DOHH2 (cell line): Measurements from ENCODE around the gene DAP.

ENCODE experiments used
- H3F3A ChIP-seq: fragments of 200-600 bp; sonication (generic), shearing (Covaris generic); 2 replicates; pipeline ENCODE4 v1.6.0; 2016; ENCODE audit warnings: antibody characterized with exemption, mild to moderate bottlenecking; ENCODE audit not compliant: control insufficient read depth, insufficient read depth
- H3K27ac ChIP-seq: fragments of 200-600 bp; sonication (generic); 2 replicates; pipeline ENCODE4 v1.5.1; 2014; ENCODE audit warnings: low read depth, mild to moderate bottlenecking, low read length, moderate library complexity
- H3K27me3 ChIP-seq: fragments of 200-600 bp; sonication (generic); 2 replicates; pipeline ENCODE4 v1.6.1; 2014; ENCODE audit warnings: mild to moderate bottlenecking, low read length, mixed read lengths; ENCODE audit not compliant: control insufficient read depth
- H3K36me3 ChIP-seq: fragments of 200-600 bp; sonication (generic); 2 replicates; pipeline ENCODE4 v1.6.1; 2014; ENCODE audit warnings: mild to moderate bottlenecking, low read length, moderate library complexity, mixed read lengths; ENCODE audit not compliant: control insufficient read depth
- H3K4me1 ChIP-seq: fragments of 200-600 bp; sonication (generic); 2 replicates; pipeline ENCODE4 v1.6.1; 2014; ENCODE audit warnings: mild to moderate bottlenecking, low read length, mixed read lengths; ENCODE audit not compliant: control insufficient read depth
- H3K4me2 ChIP-seq: fragments of 200-600 bp; sonication (generic); 2 replicates; pipeline ENCODE4 v1.6.0; 2014; ENCODE audit warnings: mild to moderate bottlenecking, low read length, moderate library complexity
- H3K4me3 ChIP-seq: fragments of 200-600 bp; sonication (generic); 2 replicates; pipeline ENCODE4 v1.5.1; 2014; ENCODE audit warnings: mild to moderate bottlenecking, low read length, mixed read lengths
- H3K79me2 ChIP-seq: fragments of 200-600 bp; sonication (generic); 2 replicates; pipeline ENCODE4 v1.6.1; 2014; ENCODE audit warnings: mild to moderate bottlenecking, low read length, mixed read lengths; ENCODE audit not compliant: control insufficient read depth
- H3K9me2 ChIP-seq: fragments of 200-600 bp; sonication (generic); replicated peaks from 2 replicates; pipeline ENCODE4 v1.6.1; 2014; ENCODE audit warnings: mild to moderate bottlenecking, low read length, mixed read lengths; ENCODE audit not compliant: control insufficient read depth
- H3K9me3 ChIP-seq: fragments of 200-600 bp; sonication (generic); 2 replicates; pipeline ENCODE4 v1.6.1; 2014; ENCODE audit warnings: antibody characterized with exemption, low read length, mixed read lengths; ENCODE audit not compliant: control insufficient read depth, insufficient read depth
- H4K20me1 ChIP-seq: fragments of 200-600 bp; sonication (generic); 2 replicates; pipeline ENCODE4 v1.6.0; 2014; ENCODE audit warnings: low read depth, mild to moderate bottlenecking, antibody characterized with exemption, low read length, moderate library complexity; ENCODE audit not compliant: control insufficient read depth, insufficient read depth
- EZH2phosphoT487 ChIP-seq: fragments of 200-600 bp; sonication (generic); IDR thresholded peaks from 2 replicates; pipeline ENCODE4 v1.6.1; 2017; ENCODE audit warnings: borderline replicate concordance, mild to moderate bottlenecking, antibody characterized with exemption, low read length, moderate library complexity, mixed read lengths
- TF ChIP-seq, protein P1 (sequence below): fragments of 200-600 bp; sonication (generic); IDR thresholded peaks from one replicate; pipeline ENCODE4 v1.5.1; 2014; ENCODE audit warnings: antibody characterized with exemption, mild to moderate bottlenecking, low read depth, low read length; ENCODE audit not compliant: poor library complexity, severe bottlenecking

The DAP gene

DNA sequence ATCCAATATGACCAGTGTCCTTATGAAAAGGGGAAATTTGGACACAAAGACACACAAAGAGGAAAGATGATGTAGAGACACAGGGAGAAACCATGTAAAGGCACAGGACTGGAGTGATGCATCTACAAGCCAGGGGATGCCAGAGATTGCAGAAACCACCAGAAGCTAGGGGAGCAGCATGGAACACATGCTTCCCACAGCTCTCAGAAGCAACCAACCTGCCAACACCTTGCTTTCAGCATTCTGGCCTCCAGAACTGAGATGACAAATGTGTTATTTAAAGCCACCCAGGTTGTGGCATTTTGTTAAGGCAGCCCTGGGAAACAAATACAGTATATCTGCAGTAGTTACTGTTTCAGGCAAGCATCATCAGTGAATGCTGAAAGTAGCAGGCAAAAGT is 23.2 kb downstream of the DAP start:
- Histone ChIP-seq H4K20me1 (no peaks in the 10 kb centered on the region), H3K79me2 (peaks cover 43% of the 10 kb centered on the region), H3K36me3 (peaks cover 72% of the 10 kb centered on the region), H3K4me3 (no peak overlapping the region), H3K9me2 (no peaks in the 10 kb centered on the region), H3K27me3 (no peaks in the 10 kb centered on the region), H3K27ac (no peak overlapping the region), H3F3A (no peaks in the 10 kb centered on the region), H3K4me2 (no peak overlapping the region), H3K9me3 (no peaks in the 10 kb centered on the region), H3K4me1 (peaks cover 14% of the 10 kb centered on the region)
- TF ChIP-seq, protein P1, sequence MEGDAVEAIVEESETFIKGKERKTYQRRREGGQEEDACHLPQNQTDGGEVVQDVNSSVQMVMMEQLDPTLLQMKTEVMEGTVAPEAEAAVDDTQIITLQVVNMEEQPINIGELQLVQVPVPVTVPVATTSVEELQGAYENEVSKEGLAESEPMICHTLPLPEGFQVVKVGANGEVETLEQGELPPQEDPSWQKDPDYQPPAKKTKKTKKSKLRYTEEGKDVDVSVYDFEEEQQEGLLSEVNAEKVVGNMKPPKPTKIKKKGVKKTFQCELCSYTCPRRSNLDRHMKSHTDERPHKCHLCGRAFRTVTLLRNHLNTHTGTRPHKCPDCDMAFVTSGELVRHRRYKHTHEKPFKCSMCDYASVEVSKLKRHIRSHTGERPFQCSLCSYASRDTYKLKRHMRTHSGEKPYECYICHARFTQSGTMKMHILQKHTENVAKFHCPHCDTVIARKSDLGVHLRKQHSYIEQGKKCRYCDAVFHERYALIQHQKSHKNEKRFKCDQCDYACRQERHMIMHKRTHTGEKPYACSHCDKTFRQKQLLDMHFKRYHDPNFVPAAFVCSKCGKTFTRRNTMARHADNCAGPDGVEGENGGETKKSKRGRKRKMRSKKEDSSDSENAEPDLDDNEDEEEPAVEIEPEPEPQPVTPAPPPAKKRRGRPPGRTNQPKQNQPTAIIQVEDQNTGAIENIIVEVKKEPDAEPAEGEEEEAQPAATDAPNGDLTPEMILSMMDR = no peak

DNA sequence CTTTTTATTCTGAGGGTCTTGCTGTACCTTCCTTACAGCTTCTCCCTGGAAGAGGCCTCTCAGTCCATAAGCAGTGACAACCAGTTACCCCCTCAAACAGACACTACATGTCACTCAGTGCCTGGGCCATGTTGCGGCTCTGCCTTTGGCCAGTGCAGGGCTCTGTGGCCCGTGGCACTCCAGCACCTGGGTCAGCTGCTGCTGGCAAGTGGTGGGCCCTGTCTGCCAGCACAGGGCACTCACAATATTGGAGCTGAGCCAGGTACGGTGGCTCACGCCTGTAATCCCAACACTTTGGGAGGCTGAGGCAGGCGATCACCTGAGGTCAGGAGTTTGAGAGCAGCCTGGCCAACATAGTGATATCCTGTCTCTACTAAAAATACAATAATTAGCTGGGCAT is 24.2 kb downstream of the DAP start:
- Histone ChIP-seq H3K27ac (no peak overlapping the region), H3K36me3 (peaks cover 74% of the 10 kb centered on the region), H3K4me2 (no peak overlapping the region), H3K9me2 (no peaks in the 10 kb centered on the region), H3K79me2 (peaks cover 39% of the 10 kb centered on the region), H3K27me3 (no peaks in the 10 kb centered on the region), H4K20me1 (no peaks in the 10 kb centered on the region), H3F3A (no peaks in the 10 kb centered on the region), H3K4me1 (peaks cover 14% of the 10 kb centered on the region), H3K4me3 (no peak overlapping the region), H3K9me3 (no peaks in the 10 kb centered on the region)
- TF ChIP-seq, protein P1 = no peak
- no peak for TF ChIP-seq EZH2phosphoT487

DNA sequence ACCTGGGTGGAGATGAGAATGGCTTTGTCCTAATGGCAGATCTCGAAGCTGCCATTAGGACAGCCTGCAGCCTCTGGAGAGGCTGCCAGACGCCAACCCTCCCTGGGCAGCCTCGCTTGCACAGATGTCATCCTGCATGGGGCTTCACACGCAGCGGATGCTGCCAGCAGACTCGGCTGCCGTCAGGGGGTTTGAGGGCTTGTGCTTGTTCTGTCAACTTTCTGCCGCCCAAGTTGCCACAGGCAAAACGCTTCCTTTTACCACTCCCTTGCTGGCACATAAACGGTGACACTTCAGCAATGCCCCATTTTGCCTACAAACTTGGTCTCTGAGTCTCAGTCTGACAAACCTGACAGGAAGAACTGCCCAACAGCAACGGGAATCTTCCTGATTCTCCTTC is 24.7 kb downstream of the DAP start:
- peaks cover 73% of the 10 kb centered on the region for H3K36me3 ChIP-seq

More for the DNA sequence above, 24.7 kb downstream of the DAP start:
- H4K20me1 ChIP-seq = no peaks in the 10 kb centered on the region
- TF ChIP-seq, protein P1 = no peak
- no peak for TF ChIP-seq EZH2phosphoT487
- H3K27me3 ChIP-seq = no peaks in the 10 kb centered on the region
- no peak overlapping the region for H3K4me3 ChIP-seq
- H3K9me3 ChIP-seq = no peaks in the 10 kb centered on the region
- H3K4me2 ChIP-seq = 0 out of 2 replicates have a peak overlapping the region, but pooled peaks have one; percentile 2
- peaks cover 14% of the 10 kb centered on the region for H3K4me1 ChIP-seq
- no peaks in the 10 kb centered on the region for H3K9me2 ChIP-seq
- no peaks in the 10 kb centered on the region for H3F3A ChIP-seq
- no peak overlapping the region for H3K27ac ChIP-seq
- H3K79me2 ChIP-seq = peaks cover 39% of the 10 kb centered on the region
